ENCODE measurements around the gene NSUN3.

The NSUN3 gene

DNA sequence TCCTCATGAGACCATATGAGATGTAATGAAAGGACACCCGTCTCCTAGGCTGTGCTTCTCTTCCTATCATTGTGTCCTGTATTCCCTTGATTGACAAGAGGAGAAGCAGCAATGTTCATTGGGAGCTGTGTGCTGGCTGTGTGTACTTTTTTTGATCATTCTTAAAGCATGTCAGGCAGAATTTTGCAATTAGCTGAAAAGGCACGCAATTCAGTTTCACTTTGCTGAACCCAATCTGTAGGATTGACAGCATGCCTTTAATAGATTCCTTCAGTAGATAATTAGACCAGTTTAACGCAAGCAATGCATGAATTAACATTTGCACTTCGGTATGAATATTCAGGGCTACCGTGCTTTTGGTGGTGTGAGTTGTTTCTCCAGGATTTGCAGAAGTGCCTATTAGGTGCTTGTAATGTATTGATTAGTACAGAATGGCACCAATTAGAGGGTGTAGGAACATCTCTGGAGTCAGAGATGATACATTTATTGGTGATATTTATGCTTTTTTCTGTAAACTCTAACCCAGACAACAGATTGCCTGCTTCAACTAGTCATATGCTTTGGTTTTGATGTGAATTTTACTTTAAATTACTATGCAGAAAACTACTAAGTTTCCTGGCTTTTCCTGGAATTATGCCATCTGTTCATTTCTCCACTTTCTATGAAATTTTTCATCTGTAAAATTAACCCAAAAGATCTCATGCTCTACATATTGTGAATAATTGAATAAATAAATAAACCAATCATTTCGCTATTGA lies 114.3 kb downstream of the NSUN3 start:
- in situ Hi-C loops (cut with MboI; ENCODE audit: low sequenced_read_pairs), result no loop called here

Data from HL-60/S4 treated with phorbol 12-myristate 13-acetate at 8.2 ng/mL for 4 days and 3 days (cell line).